ENCODE data around the gene SLC2A13.

Gene SLC2A13

DNA sequence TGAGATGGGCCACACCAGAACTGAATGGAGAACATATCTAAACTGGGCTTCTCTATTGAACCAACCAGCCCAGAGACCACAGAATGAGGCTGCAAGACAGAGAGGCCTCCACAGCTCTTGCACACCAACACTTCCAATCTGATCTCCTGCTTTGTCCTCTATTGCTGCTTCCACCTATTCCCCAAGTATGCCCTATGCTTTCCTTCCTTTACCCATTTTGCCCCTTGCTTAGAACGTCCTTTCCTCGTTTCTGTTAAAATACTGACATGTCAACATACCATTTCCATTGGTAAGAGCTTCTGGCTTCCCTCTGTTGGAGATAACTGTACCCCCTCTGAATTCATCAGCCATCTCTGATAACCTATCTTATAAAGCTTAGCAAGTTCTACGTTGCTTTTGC is 2.8 kb downstream of the SLC2A13 start:
- DNase-seq (ENCODE audit: low spot score) (no peak), ATAC-seq (ENCODE audit: low read depth) (no peak)
- no peaks in the 10 kb centered on the region for H3K27me3 ChIP-seq (ENCODE audit: insufficient read depth, poor library complexity, severe bottlenecking)
- H3K27ac ChIP-seq (ENCODE audit: poor library complexity, severe bottlenecking) = no peak overlapping the region
- H3K4me1 ChIP-seq (ENCODE audit: insufficient read depth, poor library complexity, severe bottlenecking) = no peaks in the 10 kb centered on the region
- H3K4me3 ChIP-seq (ENCODE audit: severe bottlenecking) = no peak overlapping the region
- H3K9me3 ChIP-seq (ENCODE audit: severe bottlenecking) = no peaks in the 10 kb centered on the region
- TF ChIP-seq, protein P1, sequence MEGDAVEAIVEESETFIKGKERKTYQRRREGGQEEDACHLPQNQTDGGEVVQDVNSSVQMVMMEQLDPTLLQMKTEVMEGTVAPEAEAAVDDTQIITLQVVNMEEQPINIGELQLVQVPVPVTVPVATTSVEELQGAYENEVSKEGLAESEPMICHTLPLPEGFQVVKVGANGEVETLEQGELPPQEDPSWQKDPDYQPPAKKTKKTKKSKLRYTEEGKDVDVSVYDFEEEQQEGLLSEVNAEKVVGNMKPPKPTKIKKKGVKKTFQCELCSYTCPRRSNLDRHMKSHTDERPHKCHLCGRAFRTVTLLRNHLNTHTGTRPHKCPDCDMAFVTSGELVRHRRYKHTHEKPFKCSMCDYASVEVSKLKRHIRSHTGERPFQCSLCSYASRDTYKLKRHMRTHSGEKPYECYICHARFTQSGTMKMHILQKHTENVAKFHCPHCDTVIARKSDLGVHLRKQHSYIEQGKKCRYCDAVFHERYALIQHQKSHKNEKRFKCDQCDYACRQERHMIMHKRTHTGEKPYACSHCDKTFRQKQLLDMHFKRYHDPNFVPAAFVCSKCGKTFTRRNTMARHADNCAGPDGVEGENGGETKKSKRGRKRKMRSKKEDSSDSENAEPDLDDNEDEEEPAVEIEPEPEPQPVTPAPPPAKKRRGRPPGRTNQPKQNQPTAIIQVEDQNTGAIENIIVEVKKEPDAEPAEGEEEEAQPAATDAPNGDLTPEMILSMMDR (IDR thresholded peaks at IDR 0.05; ENCODE audit: poor library complexity, severe bottlenecking) = no peak
- H3K36me3 ChIP-seq (ENCODE audit: low read depth) = no peaks in the 10 kb centered on the region

DNA sequence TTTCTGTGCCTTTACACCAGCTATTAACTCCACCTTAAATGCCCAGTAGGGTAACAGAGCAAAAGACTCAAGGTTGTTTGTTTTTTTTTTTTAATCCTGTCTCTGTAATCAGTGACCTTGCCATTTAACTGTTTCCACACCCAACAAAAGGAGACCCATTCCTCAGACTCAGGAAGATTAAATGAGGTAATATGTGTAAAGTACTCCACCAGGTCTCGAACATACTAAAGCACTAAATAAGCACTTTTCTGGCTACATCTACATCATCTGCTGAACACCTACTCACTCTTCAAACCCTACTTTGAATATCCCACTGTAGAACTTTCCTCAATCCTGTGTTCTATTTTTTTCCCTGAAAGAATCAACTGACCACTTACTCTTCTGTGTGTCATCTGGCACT is 4.1 kb downstream of the SLC2A13 start:
- no peaks in the 10 kb centered on the region for H3K9me3 ChIP-seq (ENCODE audit: severe bottlenecking)
- no peaks in the 10 kb centered on the region for H3K36me3 ChIP-seq (ENCODE audit: low read depth)
- no peak for ATAC-seq (ENCODE audit: low read depth)
- no peaks in the 10 kb centered on the region for H3K27me3 ChIP-seq (ENCODE audit: insufficient read depth, poor library complexity, severe bottlenecking)
- no peak overlapping the region for H3K4me3 ChIP-seq (ENCODE audit: severe bottlenecking)
- TF ChIP-seq, protein P1 (IDR thresholded peaks at IDR 0.05; ENCODE audit: poor library complexity, severe bottlenecking) = no peak
- no peaks in the 10 kb centered on the region for H3K4me1 ChIP-seq (ENCODE audit: insufficient read depth, poor library complexity, severe bottlenecking)
- H3K27ac ChIP-seq (ENCODE audit: poor library complexity, severe bottlenecking) = no peak overlapping the region
- DNase-seq (ENCODE audit: low spot score) = no peak

DNA sequence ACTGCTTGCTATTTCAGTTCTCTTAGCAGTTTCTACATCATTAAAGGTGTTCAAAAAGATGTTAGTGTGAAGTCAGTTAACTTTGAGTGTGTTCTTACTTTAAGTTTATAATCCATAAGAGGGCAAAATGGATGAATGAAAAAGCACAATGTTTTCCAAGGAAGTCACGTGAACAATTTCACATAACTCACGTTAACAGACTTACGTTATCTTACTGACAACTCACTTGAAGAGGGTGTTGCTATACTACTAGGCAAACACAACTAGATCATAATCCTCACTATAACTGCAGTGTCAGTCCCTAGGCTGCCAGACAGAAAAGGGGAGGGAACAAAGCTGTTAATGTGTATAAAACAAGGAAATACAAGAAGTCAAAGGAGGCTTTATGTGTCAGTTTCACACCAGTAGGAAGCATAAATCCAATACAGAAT is 6.4 kb downstream of the SLC2A13 start:
- no peaks in the 10 kb centered on the region for H3K9me3 ChIP-seq (ENCODE audit: severe bottlenecking)
- H3K4me1 ChIP-seq (ENCODE audit: insufficient read depth, poor library complexity, severe bottlenecking) = no peaks in the 10 kb centered on the region
- H3K36me3 ChIP-seq (ENCODE audit: low read depth) = no peaks in the 10 kb centered on the region
- DNase-seq (ENCODE audit: low spot score) (no peak), ATAC-seq (ENCODE audit: low read depth) (no peak)
- H3K27ac ChIP-seq (ENCODE audit: poor library complexity, severe bottlenecking) = no peak overlapping the region
- TF ChIP-seq, protein P1 (IDR thresholded peaks at IDR 0.05; ENCODE audit: poor library complexity, severe bottlenecking) = no peak
- no peaks in the 10 kb centered on the region for H3K27me3 ChIP-seq (ENCODE audit: insufficient read depth, poor library complexity, severe bottlenecking)
- H3K4me3 ChIP-seq (ENCODE audit: severe bottlenecking) = no peak overlapping the region

DNA sequence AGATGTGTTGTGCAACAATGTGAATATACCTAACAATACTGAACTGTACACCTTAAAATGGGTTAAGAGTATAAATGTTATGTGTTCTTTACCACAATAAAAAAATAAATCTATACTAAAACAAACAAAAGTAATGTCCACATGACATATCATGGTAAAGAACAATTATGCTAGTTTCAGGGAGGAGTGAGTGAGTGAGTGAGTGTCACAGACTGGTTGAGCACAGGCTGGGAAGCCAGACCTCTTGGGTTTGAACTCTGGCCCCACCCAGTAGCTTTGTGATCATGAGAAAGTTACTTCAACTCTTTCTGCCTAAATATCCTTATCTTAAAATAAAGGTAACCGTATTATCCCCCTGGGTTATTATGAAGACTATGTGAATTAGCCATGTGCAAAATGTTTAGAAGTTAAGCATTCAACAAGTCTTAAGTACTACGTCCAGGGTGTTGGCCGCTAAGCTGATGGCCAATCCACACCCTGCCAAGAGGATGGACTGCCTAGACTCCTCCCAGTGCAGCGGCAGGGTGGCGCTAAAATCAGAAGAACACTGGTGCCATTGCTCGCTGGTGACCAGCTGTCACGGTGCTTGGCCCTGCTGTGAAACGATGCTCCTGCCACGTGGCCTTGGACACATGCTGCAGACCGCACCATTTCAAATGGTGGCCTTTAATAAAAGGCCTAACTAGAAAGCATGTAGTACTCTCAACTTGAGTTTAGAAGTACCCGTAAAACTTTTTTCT is 7.3 kb downstream of the SLC2A13 start:
- Histone ChIP-seq H3K36me3 (ENCODE audit: low read depth) (no peaks in the 10 kb centered on the region), H3K4me1 (ENCODE audit: insufficient read depth, poor library complexity, severe bottlenecking) (no peaks in the 10 kb centered on the region), H3K27me3 (ENCODE audit: insufficient read depth, poor library complexity, severe bottlenecking) (no peaks in the 10 kb centered on the region), H3K27ac (ENCODE audit: poor library complexity, severe bottlenecking) (no peak overlapping the region), H3K9me3 (ENCODE audit: severe bottlenecking) (no peaks in the 10 kb centered on the region), H3K4me3 (ENCODE audit: severe bottlenecking) (no peak overlapping the region)
- no peak for DNase-seq (ENCODE audit: low spot score)
- TF ChIP-seq, protein P1 (IDR thresholded peaks at IDR 0.05; ENCODE audit: poor library complexity, severe bottlenecking) = no peak
- ATAC-seq (ENCODE audit: low read depth) = no peak

DNA sequence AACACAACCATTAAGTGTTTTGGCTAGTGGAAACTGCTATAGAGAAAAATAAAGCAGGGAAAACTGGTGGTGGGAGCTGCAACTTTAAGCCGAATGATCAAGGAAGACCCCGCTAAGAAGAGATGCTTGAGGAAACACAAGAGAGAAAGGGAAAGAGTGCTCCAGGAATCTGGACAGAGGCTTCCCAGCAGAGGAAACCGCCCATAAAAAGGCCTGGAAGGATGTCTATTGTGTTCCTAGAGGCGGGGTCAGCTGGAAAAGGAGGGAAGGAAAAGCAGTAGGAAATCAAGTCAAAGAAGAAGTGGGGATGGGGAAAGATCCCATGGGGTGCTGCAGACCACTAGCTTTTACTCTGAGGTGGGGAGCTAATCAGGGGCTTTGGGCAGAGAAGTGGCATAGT is 12.4 kb downstream of the SLC2A13 start:
- no peaks in the 10 kb centered on the region for H3K36me3 ChIP-seq (ENCODE audit: low read depth)
- no peaks in the 10 kb centered on the region for H3K27me3 ChIP-seq (ENCODE audit: insufficient read depth, poor library complexity, severe bottlenecking)
- DNase-seq (ENCODE audit: low spot score) (no peak), ATAC-seq (ENCODE audit: low read depth) (no peak)
- H3K27ac ChIP-seq (ENCODE audit: poor library complexity, severe bottlenecking) = no peak overlapping the region
- no peaks in the 10 kb centered on the region for H3K9me3 ChIP-seq (ENCODE audit: severe bottlenecking)
- H3K4me3 ChIP-seq (ENCODE audit: severe bottlenecking) = no peak overlapping the region
- H3K4me1 ChIP-seq (ENCODE audit: insufficient read depth, poor library complexity, severe bottlenecking) = no peaks in the 10 kb centered on the region
- TF ChIP-seq, protein P1 (IDR thresholded peaks at IDR 0.05; ENCODE audit: poor library complexity, severe bottlenecking) = no peak
